ENCODE data around the gene PARVA. TPM values are rescaled to one million over a fixed set of nuclear protein-coding genes. Genes with fewer than 3 reads are reported as not detected.

Gene PARVA
- total and polyA plus RNA-seq, 2 of the 8 experiments (the other 6 are each of a cell fraction or from before 2014, with no cell fraction given): 3.1 to 13.5 TPM

DNA sequence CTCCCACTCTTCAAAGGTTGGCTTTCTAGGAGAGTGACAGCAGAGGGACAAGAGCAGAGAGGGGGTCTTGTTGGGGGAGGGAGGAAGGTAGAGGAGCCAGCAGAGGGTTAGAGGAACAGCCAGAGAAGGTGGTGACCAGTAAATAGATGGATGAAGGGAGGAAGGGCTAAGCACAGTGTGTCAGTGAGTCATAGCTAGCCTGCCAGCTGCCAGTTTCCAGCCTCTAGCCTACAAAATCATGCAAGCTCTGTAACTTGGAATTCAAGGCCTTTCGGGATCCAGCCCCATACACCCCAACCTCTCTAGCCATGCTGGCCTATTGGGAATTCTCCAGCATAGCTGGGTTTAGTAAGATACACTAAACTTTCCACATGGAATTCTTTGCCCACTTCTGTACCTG, 149.4 kb downstream of the PARVA start (continued):
- TF ChIP-seq, protein P1, sequence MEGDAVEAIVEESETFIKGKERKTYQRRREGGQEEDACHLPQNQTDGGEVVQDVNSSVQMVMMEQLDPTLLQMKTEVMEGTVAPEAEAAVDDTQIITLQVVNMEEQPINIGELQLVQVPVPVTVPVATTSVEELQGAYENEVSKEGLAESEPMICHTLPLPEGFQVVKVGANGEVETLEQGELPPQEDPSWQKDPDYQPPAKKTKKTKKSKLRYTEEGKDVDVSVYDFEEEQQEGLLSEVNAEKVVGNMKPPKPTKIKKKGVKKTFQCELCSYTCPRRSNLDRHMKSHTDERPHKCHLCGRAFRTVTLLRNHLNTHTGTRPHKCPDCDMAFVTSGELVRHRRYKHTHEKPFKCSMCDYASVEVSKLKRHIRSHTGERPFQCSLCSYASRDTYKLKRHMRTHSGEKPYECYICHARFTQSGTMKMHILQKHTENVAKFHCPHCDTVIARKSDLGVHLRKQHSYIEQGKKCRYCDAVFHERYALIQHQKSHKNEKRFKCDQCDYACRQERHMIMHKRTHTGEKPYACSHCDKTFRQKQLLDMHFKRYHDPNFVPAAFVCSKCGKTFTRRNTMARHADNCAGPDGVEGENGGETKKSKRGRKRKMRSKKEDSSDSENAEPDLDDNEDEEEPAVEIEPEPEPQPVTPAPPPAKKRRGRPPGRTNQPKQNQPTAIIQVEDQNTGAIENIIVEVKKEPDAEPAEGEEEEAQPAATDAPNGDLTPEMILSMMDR (IDR thresholded peaks at IDR 0.05; ENCODE audit: control extremely low read depth in 1 of 3, insufficient read depth in 1 of 3, low read depth in 1 of 3, low read length in 3 of 3): no peak
- TF ChIP-seq JUN (IDR thresholded peaks at IDR 0.05; ENCODE audit: low read depth, low read length): no peak

Data from H1 (cell line).